Neural cell (in vitro differentiated cells): ENCODE measurements around the gene ZFP3. TPM values are rescaled to one million over a fixed set of nuclear protein-coding genes. Genes with fewer than 3 reads are reported as not detected.

Experiments
- H2AFZ ChIP-seq: fragments of 200-600, 300-800 bp; sonication (generic), shearing (Covaris generic); 2 replicates; pipeline ENCODE4 v1.6.0; 2014; ENCODE audit warnings: low read depth, mild to moderate bottlenecking, antibody characterized with exemption, low read length, moderate library complexity
- H3F3A ChIP-seq: fragments of 200-600 bp; shearing (Covaris generic); 2 replicates; pipeline ENCODE4 v1.6.1; 2016; ENCODE audit warnings: mild to moderate bottlenecking, moderate library complexity, mixed read lengths, antibody characterized with exemption, low read length; ENCODE audit not compliant: insufficient read depth, poor library complexity, severe bottlenecking
- H3K27ac ChIP-seq: fragments of 200-600, 300-800 bp; sonication (generic), shearing (Covaris generic); 2 replicates; pipeline ENCODE4 v1.5.1; 2014; ENCODE audit warnings: mild to moderate bottlenecking, low read length, moderate library complexity
- H3K27me3 ChIP-seq: fragments of 300-800, 200-600 bp; sonication (generic), shearing (Covaris generic); 2 replicates; pipeline ENCODE4 v1.6.0; 2014; ENCODE audit warnings: mild to moderate bottlenecking, low read depth, low read length, moderate library complexity; ENCODE audit not compliant: insufficient read depth
- H3K36me3 ChIP-seq: fragments of 300-800, 200-600 bp; sonication (generic), shearing (Covaris generic); 2 replicates; pipeline ENCODE4 v1.5.1; 2014; ENCODE audit warnings: mild to moderate bottlenecking, antibody characterized with exemption, low read length, moderate library complexity; ENCODE audit not compliant: insufficient read depth
- H3K4me2 ChIP-seq: fragments of 300-800, 200-600 bp; sonication (generic), shearing (Covaris generic); 2 replicates; pipeline ENCODE4 v1.6.0; 2014; ENCODE audit warnings: mild to moderate bottlenecking, low read length
- H3K4me3 ChIP-seq: fragments of 300-800, 200-600 bp; sonication (generic), shearing (Covaris generic); 2 replicates; pipeline ENCODE4 v1.5.1; 2014; ENCODE audit warnings: mild to moderate bottlenecking, low read length, moderate library complexity
- H3K79me2 ChIP-seq: fragments of 200-600 bp; shearing (Covaris generic); replicated peaks from 2 replicates; pipeline ENCODE4 v1.6.0; 2014; ENCODE audit warnings: mild to moderate bottlenecking, low read length, moderate library complexity; ENCODE audit not compliant: insufficient read depth
- H3K9ac ChIP-seq: fragments of 300-800, 200-600 bp; sonication (generic), shearing (Covaris generic); 2 replicates; pipeline ENCODE4 v1.6.1; 2016; ENCODE audit warnings: mild to moderate bottlenecking, low read length, mixed read lengths
- H3K9me2 ChIP-seq: fragments of 200-600 bp; shearing (Covaris generic); 2 replicates; pipeline ENCODE4 v1.6.1; 2016; ENCODE audit warnings: mild to moderate bottlenecking, low read length, mixed read lengths; ENCODE audit not compliant: insufficient read depth
- H3K9me3 ChIP-seq: fragments of 200-600, 300-800 bp; sonication (generic), shearing (Covaris generic); 2 replicates; pipeline ENCODE4 v1.6.1; 2016; ENCODE audit warnings: mild to moderate bottlenecking, mixed run types, low read length, moderate library complexity, mixed read lengths
- H4K20me1 ChIP-seq: fragments of 200-600 bp; shearing (Covaris generic); 2 replicates; pipeline ENCODE4 v1.6.1; 2016; ENCODE audit warnings: mild to moderate bottlenecking, mixed run types; ENCODE audit not compliant: insufficient read depth
- CTCF ChIP-seq: fragments of 450-650 bp; IDR thresholded peaks from 2 replicates; pipeline ENCODE4 v1.5.1; 2014; ENCODE audit warnings: antibody characterized with exemption, mild to moderate bottlenecking, moderate library complexity; ENCODE audit not compliant: poor library complexity, severe bottlenecking
- EP300 ChIP-seq: fragments of 450-650 bp; conservative IDR thresholded peaks from 2 replicates; pipeline ENCODE4 v1.6.1; 2014; ENCODE audit warnings: antibody characterized with exemption, mild to moderate bottlenecking, moderate library complexity; ENCODE audit not compliant: poor library complexity, severe bottlenecking
- EZH2 ChIP-seq: fragments of 200-600, 300-800 bp; shearing (Covaris generic), sonication (generic); IDR thresholded peaks from 2 replicates; pipeline ENCODE4 v1.6.1; 2014; ENCODE audit warnings: antibody characterized with exemption, low read length, borderline replicate concordance, mild to moderate bottlenecking; ENCODE audit not compliant: insufficient read depth, poor library complexity, severe bottlenecking
- MXI1 ChIP-seq: fragments of 450-650 bp; conservative IDR thresholded peaks from 2 replicates; pipeline ENCODE4 v1.6.1; 2014; ENCODE audit warnings: antibody characterized with exemption, mild to moderate bottlenecking; ENCODE audit not compliant: poor library complexity, severe bottlenecking
- POLR2AphosphoS5 ChIP-seq: IDR thresholded peaks from 2 replicates; pipeline ENCODE4 v1.6.1; 2012
- RAD21 ChIP-seq: fragments of 450-650 bp; conservative IDR thresholded peaks from 2 replicates; pipeline ENCODE4 v1.6.1; 2014; ENCODE audit warnings: antibody characterized with exemption, mild to moderate bottlenecking, moderate library complexity
- REST ChIP-seq: IDR thresholded peaks from 2 replicates; pipeline ENCODE4 v1.6.1; 2012; ENCODE audit warnings: borderline replicate concordance
- SMC3 ChIP-seq: fragments of 450-650 bp; conservative IDR thresholded peaks from 2 replicates; pipeline ENCODE4 v1.6.1; 2014; ENCODE audit warnings: antibody characterized with exemption, mild to moderate bottlenecking, moderate library complexity; ENCODE audit not compliant: poor library complexity
- TAF1 ChIP-seq: IDR thresholded peaks from 2 replicates; pipeline ENCODE4 v1.6.1; 2012; ENCODE audit warnings: low read depth
- polyA plus RNA-seq: library from polyadenylated mRNA; depleted of rRNA; stranded (reverse); fragments of >200 nt; gene quantifications from 2 replicates; pipeline ENCODE4 v1.2.3, GENCODE V29; 2014

ZFP3 gene
- polyA plus RNA-seq, 1 donor from 2014 or later: 0.05 TPM

- H4K20me1 ChIP-seq: no peaks in the 10 kb centered on the region
- TF ChIP-seq TAF1: no peak
- no peak for TF ChIP-seq EP300
- no peak for TF ChIP-seq SMC3
- no peak for TF ChIP-seq CTCF
- no peak for TF ChIP-seq REST
- TF ChIP-seq EZH2: no peak
- no peak for TF ChIP-seq RAD21
- no peak for TF ChIP-seq MXI1
- no peak for TF ChIP-seq POLR2AphosphoS5
- no peak overlapping the region for H2AFZ ChIP-seq
- no peak overlapping the region for H3K27ac ChIP-seq
- no peaks in the 10 kb centered on the region for H3K27me3 ChIP-seq
- no peak overlapping the region for H3K4me3 ChIP-seq
- no peaks in the 10 kb centered on the region for H3K79me2 ChIP-seq
- H3K9me2 ChIP-seq: no peaks in the 10 kb centered on the region
- H3K9ac ChIP-seq: no peak overlapping the region
- H3K9me3 ChIP-seq: no peaks in the 10 kb centered on the region
- H3F3A ChIP-seq: no peaks in the 10 kb centered on the region
- no peaks in the 10 kb centered on the region for H3K36me3 ChIP-seq
- H3K4me2 ChIP-seq: no peak overlapping the region
These were observed 44.2 kb upstream of the ZFP3 start for GRCh38 chr17:5034063-5034462.

- H3K27ac ChIP-seq: no peak overlapping the region
- no peaks in the 10 kb centered on the region for H4K20me1 ChIP-seq
- no peaks in the 10 kb centered on the region for H3K79me2 ChIP-seq
- H3K36me3 ChIP-seq: no peaks in the 10 kb centered on the region
- H3K27me3 ChIP-seq: no peaks in the 10 kb centered on the region
- H3K4me2 ChIP-seq: no peak overlapping the region
- no peak overlapping the region for H2AFZ ChIP-seq
- no peaks in the 10 kb centered on the region for H3K9me3 ChIP-seq
- H3K9ac ChIP-seq: no peak overlapping the region
- no peak overlapping the region for H3K4me3 ChIP-seq
- no peaks in the 10 kb centered on the region for H3F3A ChIP-seq
- TF ChIP-seq TAF1 (no peak), EZH2 (no peak)
- H3K9me2 ChIP-seq: no peaks in the 10 kb centered on the region
These were observed 43.6 kb upstream of the ZFP3 start for GRCh38 chr17:5034651-5035050.

GRCh38 chr17:5035315-5035714 lies 43.0 kb upstream of the ZFP3 start, which contains the start of gene SLC52A1:
TSS of gene SLC52A1 (minus strand) at chr17:5035426. CDS start at chr17:5034606, 820 bp downstream.
- no peaks in the 10 kb centered on the region for H3K9me3 ChIP-seq
- no peaks in the 10 kb centered on the region for H3K36me3 ChIP-seq
- H3K4me3 ChIP-seq: no peak within 1 kb of the TSS
- H3K9ac ChIP-seq: no peak within 1 kb of the TSS
- H3K27me3 ChIP-seq: no peaks in the 10 kb centered on the region
- no peak within 1 kb of the TSS for H3K4me2 ChIP-seq
- no peak within 1 kb of the TSS for H2AFZ ChIP-seq
- H3K79me2 ChIP-seq: no peaks in the 10 kb centered on the region
- no peaks in the 10 kb centered on the region for H4K20me1 ChIP-seq
- H3K9me2 ChIP-seq: no peaks in the 10 kb centered on the region
- TF ChIP-seq CTCF: no peak
- no peak for TF ChIP-seq TAF1
- no peak for TF ChIP-seq MXI1
- no peak for TF ChIP-seq POLR2AphosphoS5
- no peak for TF ChIP-seq RAD21
- TF ChIP-seq EP300: no peak
- TF ChIP-seq SMC3: no peak
- H3K27ac ChIP-seq: no peak within 1 kb of the TSS
- H3F3A ChIP-seq: no peaks in the 10 kb centered on the region
